HepG2 (cell line): ENCODE measurements around the gene TEAD1. TPM values are rescaled to one million over a fixed set of nuclear protein-coding genes. Genes with fewer than 3 reads are reported as not detected.

Source experiments
- ATAC-seq: fragments of 200-7000 bp; cut with Tn5 transposase; 3 replicates; pipeline ENCODE4 v1.9.1; 2020; ENCODE audit warnings: mild to moderate bottlenecking, moderate library complexity
- BruUV-seq: library from RNA; stranded (reverse); fragments of 400-500 nt; replicated peaks from 2 replicates; lab custom pipeline; 2021; lab: Mats Ljungman, UMichigan
- CTCF ChIA-PET: fragments of 300-600 bp; formaldehyde crosslinking; extraction: SDS; loops from one replicate; lab custom pipeline; 2021; ENCODE audit warnings: low total read pairs, inconsistent platforms, low intra/inter-chr PET ratio; lab: Yijun Ruan, JAX
- POLR2A ChIA-PET: fragments of 350-600 bp; sonication (Branson Sonifier 250); formaldehyde crosslinking; loops from one replicate; lab custom pipeline; 2020; ENCODE audit warnings: antibody characterized with exemption, inconsistent platforms; lab: Yijun Ruan, JAX
- DNase-seq: peaks from one replicate; pipeline ENCODE4 v3.0.0-alpha.2; 2015; ENCODE audit warnings: low spot score
- FAIRE-seq: peaks from 3 replicates; lab custom pipeline; 2011; peaks lifted over from hg19 to GRCh38; lab: Jason Lieb, UNC
- H2AFZ ChIP-seq: one replicate; pipeline ENCODE4 v1.6.1; 2011; ENCODE audit warnings: low read length, inconsistent platforms
- H3K27ac ChIP-seq: fragments of 300-600 bp; 3 replicates; pipeline ENCODE4 v1.8.0; 2011; ENCODE audit warnings: mixed run types, mild to moderate bottlenecking, mixed read lengths, low read length, inconsistent platforms; ENCODE audit not compliant: insufficient read depth; ENCODE audit errors: extremely low read length
- H3K27me3 ChIP-seq, 2 experiments: fragments of 200-600 bp in 1 of 2; 2 replicates in 1 of 2; 3 replicates in 1 of 2; pipeline versions ENCODE4 v1.6.0 to v1.8.0; 2011; ENCODE audit warnings: low read length in 2 of 2, mild to moderate bottlenecking in 2 of 2, moderate library complexity in 2 of 2, inconsistent platforms in 1 of 2; ENCODE audit not compliant: insufficient read depth in 2 of 2, control insufficient read depth in 1 of 2
- H3K36me3 ChIP-seq, 2 experiments: fragments of 200-600 bp in 1 of 2; replicated peaks in 1 of 2; 2 replicates in 1 of 2; 3 replicates in 1 of 2; pipeline versions ENCODE4 v1.5.1 to v1.8.0; 2011; ENCODE audit warnings: low read length in 2 of 2, inconsistent platforms in 1 of 2; ENCODE audit not compliant: insufficient read depth in 2 of 2, control insufficient read depth in 1 of 2
- H3K4me1 ChIP-seq: 2 replicates; pipeline ENCODE4 v1.5.1; 2012; ENCODE audit warnings: low read length, inconsistent platforms; ENCODE audit not compliant: insufficient read depth
- H3K4me2 ChIP-seq: 2 replicates; pipeline ENCODE4 v1.6.0; 2011; ENCODE audit warnings: low read depth, low read length, inconsistent platforms
- H3K4me3 ChIP-seq, 3 experiments: fragments of 200-600 bp in 1 of 3; sonication (generic), shearing (Covaris generic) in 1 of 3; replicated peaks in 1 of 3; 2 replicates each; pipeline ENCODE4 v1.5.1; 2011 to 2016; ENCODE audit warnings: low read length in 3 of 3, inconsistent platforms in 2 of 3, low read depth in 2 of 3, mild to moderate bottlenecking in 2 of 3, control low read depth in 1 of 3, mixed read lengths in 1 of 3; ENCODE audit not compliant: insufficient read depth in 1 of 3
- H3K79me2 ChIP-seq: one replicate; pipeline ENCODE4 v1.6.1; 2011; ENCODE audit warnings: low read length, inconsistent platforms; ENCODE audit not compliant: insufficient read depth
- H3K9ac ChIP-seq: 2 replicates; pipeline ENCODE4 v1.6.0; 2011; ENCODE audit warnings: mild to moderate bottlenecking, low read depth, low read length, inconsistent platforms; ENCODE audit not compliant: insufficient read depth
- H3K9me3 ChIP-seq: 2 replicates; pipeline ENCODE4 v1.5.1; 2012; ENCODE audit warnings: mild to moderate bottlenecking, low read length
- H4K20me1 ChIP-seq: 2 replicates; pipeline ENCODE4 v1.6.0; 2011; ENCODE audit warnings: inconsistent platforms, mild to moderate bottlenecking, low read length, moderate library complexity; ENCODE audit not compliant: insufficient read depth
- ELF3 ChIP-seq: IDR thresholded peaks from 2 replicates; pipeline ENCODE4 v1.6.1; 2016; ENCODE audit warnings: missing genetic modification reagents, missing compliant biosample characterization
- NPAS2 ChIP-seq: sonication (generic); formaldehyde crosslinking; IDR thresholded peaks from 2 replicates; pipeline ENCODE4 v1.8.0; 2022; ENCODE audit warnings: mild to moderate bottlenecking, missing genetic modification reagents, borderline replicate concordance
- WGBS: methylation state at CpG from one replicate; pipeline ENCODE4 v1.1.6; 2017; ENCODE audit warnings: low lambda C conversion rate; 5-methylcytosine and 5-hydroxymethylcytosine counted together
- in situ Hi-C: cut with HindIII; loops from 2 replicates; pipeline ENCODE4 v1.10.0; 2017; ENCODE audit warnings: low pct_unique_long_range_greater_than_20kb; ENCODE audit not compliant: extremely low pct_ligation_motif_present
- intact Hi-C: fragments of 100-400 bp; cut with micrococcal nuclease; formaldehyde crosslinking; loops from one replicate; pipeline ENCODE4 v1.10.0; 2022; ENCODE audit not compliant: unreplicated experiment
- polyA plus RNA-seq, 8 experiments: library from polyadenylated mRNA; depleted of rRNA in 3 of 8; stranded (reverse) in 7 of 8; unstranded in 1 of 8; fragments of >200 nt; fragmentation: Illumina TruSeq in 4 of 8; extraction: Trizol in 4 of 8; gene quantifications; 2 replicates each; pipeline versions ENCODE4 v1.2.1 to v1.2.3, GENCODE V29; 2011 to 2016; ENCODE audit warnings: low read depth in 4 of 8, missing spikeins in 1 of 8, mixed read lengths in 1 of 8; ENCODE audit not compliant: insufficient read depth in 1 of 8
- total RNA-seq, 5 experiments: library from RNA; depleted of rRNA; stranded (reverse); fragments of >200 nt; fragmentation: Illumina TruSeq; extraction: Trizol; gene quantifications; 2 replicates each; pipeline ENCODE4 v1.2.3, GENCODE V29; 2016; ENCODE audit warnings: low read depth in 1 of 5
- TF ChIP-seq, protein P1 (sequence below): sonication (generic); formaldehyde crosslinking; conservative IDR thresholded peaks from 2 replicates; pipeline ENCODE4 v1.8.0; 2022; ENCODE audit warnings: missing genetic modification reagents
- TF ChIP-seq, protein P2 (sequence below): sonication (generic); formaldehyde crosslinking; IDR thresholded peaks from 2 replicates; pipeline ENCODE4 v1.8.1; 2022; ENCODE audit warnings: mild to moderate bottlenecking, missing genetic modification reagents

Gene TEAD1
- total and polyA plus RNA-seq, 2 of the 13 experiments (the other 11 are each of a cell fraction or from before 2014, with no cell fraction given) = 20.1 to 30.5 TPM

DNA sequence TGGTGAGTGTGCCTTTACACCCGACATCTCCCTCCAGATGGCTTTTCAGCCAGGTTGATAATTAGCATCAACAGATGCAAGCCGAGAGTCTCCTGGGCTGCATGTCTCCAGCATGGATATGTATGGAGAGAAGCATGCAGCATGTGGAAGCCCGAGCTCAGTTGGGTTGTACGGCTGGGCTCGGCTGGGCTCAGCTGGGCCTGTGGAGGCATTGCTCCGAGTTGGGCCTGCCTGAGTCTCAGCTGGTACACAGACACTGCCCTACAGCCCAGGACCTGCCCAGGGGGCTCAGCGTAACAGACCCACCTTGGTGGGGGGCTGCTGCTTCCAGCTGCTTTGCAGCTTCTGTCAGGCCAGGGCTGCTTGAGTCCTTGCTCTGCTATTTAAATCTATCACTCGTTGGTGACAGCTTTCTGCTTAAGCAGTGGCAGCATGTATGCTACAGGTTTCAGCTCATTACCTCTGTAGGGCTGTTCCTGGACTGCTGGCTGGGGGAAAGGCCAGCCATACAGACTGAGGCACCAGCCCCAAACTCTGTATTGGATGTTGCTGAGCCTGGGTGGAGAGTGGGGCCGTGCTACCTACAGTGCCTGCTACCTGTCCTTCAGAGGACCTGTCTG, 115.5 kb downstream of the TEAD1 start:
- no peak overlapping the region for H2AFZ ChIP-seq
- TF ChIP-seq NPAS2 = no peak
- TF ChIP-seq, protein P1, sequence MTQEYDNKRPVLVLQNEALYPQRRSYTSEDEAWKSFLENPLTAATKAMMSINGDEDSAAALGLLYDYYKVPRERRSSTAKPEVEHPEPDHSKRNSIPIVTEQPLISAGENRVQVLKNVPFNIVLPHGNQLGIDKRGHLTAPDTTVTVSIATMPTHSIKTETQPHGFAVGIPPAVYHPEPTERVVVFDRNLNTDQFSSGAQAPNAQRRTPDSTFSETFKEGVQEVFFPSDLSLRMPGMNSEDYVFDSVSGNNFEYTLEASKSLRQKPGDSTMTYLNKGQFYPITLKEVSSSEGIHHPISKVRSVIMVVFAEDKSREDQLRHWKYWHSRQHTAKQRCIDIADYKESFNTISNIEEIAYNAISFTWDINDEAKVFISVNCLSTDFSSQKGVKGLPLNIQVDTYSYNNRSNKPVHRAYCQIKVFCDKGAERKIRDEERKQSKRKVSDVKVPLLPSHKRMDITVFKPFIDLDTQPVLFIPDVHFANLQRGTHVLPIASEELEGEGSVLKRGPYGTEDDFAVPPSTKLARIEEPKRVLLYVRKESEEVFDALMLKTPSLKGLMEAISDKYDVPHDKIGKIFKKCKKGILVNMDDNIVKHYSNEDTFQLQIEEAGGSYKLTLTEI (CRISPR knock-in tag) = no peak
- TF ChIP-seq, protein P2, sequence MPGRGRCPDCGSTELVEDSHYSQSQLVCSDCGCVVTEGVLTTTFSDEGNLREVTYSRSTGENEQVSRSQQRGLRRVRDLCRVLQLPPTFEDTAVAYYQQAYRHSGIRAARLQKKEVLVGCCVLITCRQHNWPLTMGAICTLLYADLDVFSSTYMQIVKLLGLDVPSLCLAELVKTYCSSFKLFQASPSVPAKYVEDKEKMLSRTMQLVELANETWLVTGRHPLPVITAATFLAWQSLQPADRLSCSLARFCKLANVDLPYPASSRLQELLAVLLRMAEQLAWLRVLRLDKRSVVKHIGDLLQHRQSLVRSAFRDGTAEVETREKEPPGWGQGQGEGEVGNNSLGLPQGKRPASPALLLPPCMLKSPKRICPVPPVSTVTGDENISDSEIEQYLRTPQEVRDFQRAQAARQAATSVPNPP (CRISPR knock-in tag) = no peak
- TF ChIP-seq ELF3 (CRISPR knock-in tag) = no peak
- no peak overlapping the region for H3K4me2 ChIP-seq
- no peaks in the 10 kb centered on the region for H4K20me1 ChIP-seq
- intact Hi-C loops = no loop called here
- H3K9ac ChIP-seq = no peak overlapping the region
- DNase-seq (no peak), FAIRE-seq (no peak), ATAC-seq (no peak)
- no peak overlapping the region for H3K4me3 ChIP-seq
- ChIA-PET CTCF (no interaction called here), POLR2A (interaction anchor here (0.7 kb wide), 1 partner anchor 55 kb away, joined by 4 read pairs; no protein-coding TSS in a partner anchor)
- H3K27ac ChIP-seq = no peak overlapping the region
- H3K27me3 ChIP-seq = no peaks in the 10 kb centered on the region
- H3K79me2 ChIP-seq = peaks cover 1% of the 10 kb centered on the region
- BruUV-seq = no TSS peak
- peaks cover 4 to 11% of the 10 kb centered on the region in 2 experiments; a peak in 3 of 5 replicates for H3K36me3 ChIP-seq
- 100% methylated on average over 5 of the region's 9 CpGs for WGBS
- no peaks in the 10 kb centered on the region for H3K9me3 ChIP-seq
- in situ Hi-C loops = no loop called here
- H3K4me1 ChIP-seq = peaks cover 15% of the 10 kb centered on the region
